HG03097 (cell line): Measurements from ENCODE around the gene PIAS1.
"Not testable (repeated sequence)": the region's sequence is repeated elsewhere in the genome, so short reads cannot be mapped to it uniquely, and the experiment has no call there.

Experiments used
- ATAC-seq: cut with Tn5 transposase; IDR thresholded peaks from one replicate; pipeline ENCODE4 v1.9.1; 2021; ENCODE audit not compliant: unreplicated experiment, low FRiP score

PIAS1 gene

GRCh38 chr15:68211656-68212320 lies 157.7 kb downstream of the PIAS1 start:
- ATAC-seq, result no peak

- not testable (repeated sequence) for ATAC-seq
Observed at GRCh38 chr15:68213491-68213845, 159.4 kb downstream of the PIAS1 start.

- ATAC-seq, result no peak
Observed at GRCh38 chr15:68213991-68214837, 160.1 kb downstream of the PIAS1 start.

GRCh38 chr15:68214838-68215254 lies 160.7 kb downstream of the PIAS1 start:
- no peak for ATAC-seq

- no peak for ATAC-seq
Observed at GRCh38 chr15:68217341-68217740, 163.2 kb downstream of the PIAS1 start.

GRCh38 chr15:68218331-68218730 lies 164.2 kb downstream of the PIAS1 start:
- no peak for ATAC-seq

GRCh38 chr15:68218847-68219798 lies 165.0 kb downstream of the PIAS1 start:
- ATAC-seq, result no peak

- ATAC-seq, result no peak
Observed at GRCh38 chr15:68220489-68220888, 166.4 kb downstream of the PIAS1 start.

- ATAC-seq, result no peak
Observed at GRCh38 chr15:68220967-68221366, 166.9 kb downstream of the PIAS1 start.

- not testable (repeated sequence) for ATAC-seq
Observed at GRCh38 chr15:68221530-68222431, 167.7 kb downstream of the PIAS1 start.

GRCh38 chr15:68222432-68222743 lies 168.3 kb downstream of the PIAS1 start:
- not testable (repeated sequence) for ATAC-seq

- no peak for ATAC-seq
Observed at GRCh38 chr15:68223171-68223570, 169.1 kb downstream of the PIAS1 start.

- ATAC-seq, result no peak
Observed at GRCh38 chr15:68224108-68224507, 170.0 kb downstream of the PIAS1 start.

- ATAC-seq, result no peak
Observed at GRCh38 chr15:68224546-68225250, 170.6 kb downstream of the PIAS1 start.

- not testable (repeated sequence) for ATAC-seq
Observed at GRCh38 chr15:68225442-68225841, 171.3 kb downstream of the PIAS1 start.

GRCh38 chr15:68227643-68228142 lies 173.6 kb downstream of the PIAS1 start:
- no peak for ATAC-seq

- ATAC-seq, result no peak
Observed at GRCh38 chr15:68228143-68228970, 174.2 kb downstream of the PIAS1 start.

GRCh38 chr15:68228971-68229385 lies 174.9 kb downstream of the PIAS1 start:
- peak; percentile 7 for ATAC-seq
